LHCN-M2 (cell line): ENCODE results near the gene XYLB. TPM values are rescaled to one million over a fixed set of nuclear protein-coding genes. Genes with fewer than 3 reads are reported as not detected.
A peak's percentile ranks its signal among the peaks of the same experiment; 100 is the strongest.
"Not testable (repeated sequence)": the region's sequence is repeated elsewhere in the genome, so short reads cannot be mapped to it uniquely, and the experiment has no call there.

ENCODE experiments used
- DNase-seq: peaks from one replicate; pipeline ENCODE4 v3.0.0-alpha.2; 2012; ENCODE audit warnings: low read depth
- total RNA-seq: library from RNA; depleted of rRNA; stranded (reverse); fragments of >200 nt; gene quantifications from 2 replicates; pipeline ENCODE4 v1.2.3, GENCODE V29; 2014

The XYLB gene
- total RNA-seq, 1 experiment from 2014 or later = 3.0 TPM

DNA sequence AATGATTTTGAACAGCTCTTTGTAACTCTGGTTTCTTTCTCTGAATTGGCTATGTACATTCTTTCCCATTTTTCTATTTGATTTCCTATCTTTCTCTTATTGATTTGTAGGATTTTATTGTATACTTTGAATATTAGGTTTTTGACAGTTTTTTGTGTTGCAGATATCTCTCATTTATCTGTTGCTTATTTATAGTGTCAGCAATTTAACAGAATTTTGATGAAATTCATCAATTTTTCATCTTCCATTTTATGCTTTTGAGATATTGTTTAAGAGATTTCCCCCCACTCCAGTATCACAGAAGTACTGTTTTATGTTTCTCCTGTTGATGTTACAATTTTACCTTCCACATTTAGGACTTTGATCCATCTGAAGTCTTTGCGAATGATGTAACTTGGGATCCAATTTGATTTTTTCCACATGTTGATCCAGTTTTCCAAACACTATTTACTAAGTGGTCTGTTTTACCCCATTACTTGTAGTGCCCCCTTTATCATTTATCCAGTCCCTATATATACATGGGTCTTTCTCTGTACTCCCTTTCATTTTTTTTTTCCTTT, 46.1 kb downstream of the XYLB start:
- DNase-seq = no peak

- DNase-seq = no peak
These were observed 49.7 kb downstream of the XYLB start for GRCh38 chr3:38396239-38396638.

DNA sequence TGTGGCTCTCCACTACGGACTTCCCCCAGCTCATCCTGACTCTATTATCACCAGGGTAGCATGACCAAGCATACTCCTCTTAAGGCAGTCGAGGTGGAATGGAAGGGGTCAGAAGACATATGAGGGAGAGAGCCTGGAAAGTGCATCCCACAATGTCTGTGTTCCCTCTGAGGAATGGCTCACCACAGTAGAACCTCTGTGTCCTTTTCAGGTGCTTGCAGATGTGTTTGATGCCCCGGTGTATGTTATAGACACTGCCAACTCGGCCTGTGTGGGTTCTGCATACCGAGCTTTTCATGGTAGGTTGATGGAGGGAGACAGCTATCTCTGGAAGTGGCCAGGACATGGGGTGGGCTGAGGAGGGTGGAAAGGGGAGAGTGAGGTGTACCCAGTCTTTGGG, 50.3 kb downstream of the XYLB start:
- DNase-seq = no peak

GRCh38 chr3:38397320-38397719, 50.7 kb downstream of the XYLB start:
- peak; percentile 27 for DNase-seq

- no peak for DNase-seq
These were observed 54.8 kb downstream of the XYLB start for GRCh38 chr3:38401246-38401962.

- peak; percentile 74 for DNase-seq
These were observed 57.7 kb downstream of the XYLB start for GRCh38 chr3:38404286-38404685.

DNA sequence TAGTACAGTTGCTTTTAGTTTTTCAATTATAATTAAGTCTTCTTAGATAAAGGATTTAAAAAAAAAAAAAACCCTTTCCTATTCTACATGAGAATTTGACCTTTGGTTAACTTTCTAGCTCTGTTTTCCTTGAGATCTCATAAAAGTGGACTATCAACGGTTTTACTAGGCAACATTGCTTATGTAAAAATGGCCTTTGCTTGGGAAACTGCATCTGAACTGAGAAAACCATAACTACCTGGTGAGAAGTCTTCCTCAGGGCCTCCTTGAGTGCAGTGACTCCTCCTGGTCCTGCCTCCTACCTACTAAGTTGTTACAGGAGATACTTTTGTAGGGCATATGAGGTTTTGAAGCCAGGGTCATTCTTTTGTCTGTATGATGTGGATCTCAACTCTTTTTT, 65.0 kb downstream of the XYLB start:
- no peak for DNase-seq

DNA sequence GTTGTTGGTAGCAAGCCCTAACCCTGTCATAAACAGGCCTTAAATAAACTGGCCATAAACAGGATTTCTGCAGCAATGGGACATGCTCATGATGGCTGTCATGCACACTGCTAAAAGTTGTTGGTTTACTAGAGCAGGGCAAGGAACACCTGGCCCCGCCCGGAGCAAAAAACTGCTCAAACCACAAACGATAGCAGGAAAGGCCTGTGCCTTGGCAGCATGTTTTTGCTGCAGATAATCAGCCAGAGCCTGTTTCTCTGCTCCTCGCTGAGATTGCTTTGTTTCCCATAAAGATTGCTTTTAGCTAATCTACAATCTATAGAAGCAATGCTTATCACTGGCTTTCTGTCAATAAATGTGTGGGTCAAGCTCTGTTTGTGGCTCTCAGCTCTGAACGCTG, 74.2 kb downstream of the XYLB start:
- not testable (repeated sequence) for DNase-seq

DNA sequence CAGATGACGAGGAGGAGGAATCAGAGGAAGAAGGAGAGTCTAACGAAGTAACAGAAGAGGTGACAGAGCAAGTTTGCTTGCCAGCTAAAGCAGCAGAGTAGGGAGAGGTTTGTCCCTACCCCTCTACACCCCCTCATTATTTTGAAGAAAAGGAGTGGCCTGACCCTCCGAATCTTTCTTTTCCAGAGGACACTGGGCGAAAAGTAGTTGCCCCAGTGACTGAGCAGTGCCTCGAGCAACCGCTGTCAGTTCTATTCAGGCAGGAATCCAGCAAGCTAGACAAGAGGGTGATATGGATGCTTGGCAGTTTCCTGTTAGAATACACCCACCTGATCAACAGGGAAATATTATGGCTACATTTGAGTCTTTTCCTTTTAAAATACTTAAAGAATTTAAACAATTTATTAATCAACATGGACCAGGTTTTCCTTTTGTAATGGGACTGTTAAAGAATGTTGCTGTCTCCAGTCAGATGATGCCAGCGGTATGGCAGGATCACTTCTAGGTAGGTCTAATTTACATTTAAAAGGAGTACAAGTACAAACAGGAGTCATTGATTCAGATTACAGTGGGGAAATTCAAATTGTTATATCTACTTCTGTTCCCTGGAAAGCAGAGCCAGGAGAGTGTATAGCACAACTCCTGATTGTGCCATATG, 75.2 kb downstream of the XYLB start:
- DNase-seq = no peak

DNA sequence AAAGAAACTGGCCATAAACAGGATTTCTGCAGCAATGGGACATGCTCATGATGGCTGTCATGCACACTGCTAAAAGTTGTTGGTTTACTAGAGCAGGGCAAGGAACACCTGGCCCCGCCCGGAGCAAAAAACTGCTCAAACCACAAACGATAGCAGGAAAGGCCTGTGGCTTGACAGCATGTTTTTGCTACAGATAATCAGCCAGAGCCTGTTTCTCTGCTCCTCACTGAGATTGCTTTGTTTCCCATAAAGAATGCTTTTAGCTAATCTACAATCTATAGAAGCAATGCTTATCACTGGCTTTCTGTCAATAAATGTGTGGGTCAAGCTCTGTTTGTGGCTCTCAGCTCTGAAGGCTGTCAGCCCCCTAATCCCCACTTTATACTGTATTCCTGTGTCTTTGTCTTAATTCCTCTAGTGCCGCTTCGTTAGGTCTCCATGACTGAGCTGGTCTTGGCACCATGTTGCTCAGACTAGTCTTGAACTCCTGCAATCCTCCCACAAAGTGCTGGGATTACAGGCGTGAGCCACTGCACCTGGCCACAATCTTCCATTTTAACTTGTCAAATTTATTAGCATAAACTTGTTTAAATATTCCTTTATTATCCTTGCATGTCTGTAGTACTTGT, 80.3 kb downstream of the XYLB start:
- not testable (repeated sequence) for DNase-seq

- not testable (repeated sequence) for DNase-seq
These were observed 86.5 kb downstream of the XYLB start for GRCh38 chr3:38432871-38433658.

DNA sequence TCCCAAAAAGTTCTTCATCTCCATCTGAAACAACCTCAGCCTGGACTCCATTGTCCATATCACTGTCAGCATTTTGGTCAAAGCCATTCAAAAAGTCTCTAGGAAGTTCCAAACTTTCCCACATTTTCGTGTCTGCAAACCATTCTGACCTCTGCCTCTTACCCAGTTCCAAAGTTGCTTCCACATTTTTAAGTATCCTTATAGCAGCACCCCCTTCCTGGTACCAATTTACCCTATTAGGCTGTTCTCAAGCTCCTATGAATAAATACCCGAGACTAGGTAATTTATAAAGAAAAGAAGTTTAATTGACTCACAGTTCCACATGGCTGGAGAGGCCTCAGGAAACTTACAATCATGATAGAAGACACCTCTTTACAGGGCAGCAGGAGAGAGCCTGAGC, 87.1 kb downstream of the XYLB start:
- DNase-seq = not testable (repeated sequence)

DNA sequence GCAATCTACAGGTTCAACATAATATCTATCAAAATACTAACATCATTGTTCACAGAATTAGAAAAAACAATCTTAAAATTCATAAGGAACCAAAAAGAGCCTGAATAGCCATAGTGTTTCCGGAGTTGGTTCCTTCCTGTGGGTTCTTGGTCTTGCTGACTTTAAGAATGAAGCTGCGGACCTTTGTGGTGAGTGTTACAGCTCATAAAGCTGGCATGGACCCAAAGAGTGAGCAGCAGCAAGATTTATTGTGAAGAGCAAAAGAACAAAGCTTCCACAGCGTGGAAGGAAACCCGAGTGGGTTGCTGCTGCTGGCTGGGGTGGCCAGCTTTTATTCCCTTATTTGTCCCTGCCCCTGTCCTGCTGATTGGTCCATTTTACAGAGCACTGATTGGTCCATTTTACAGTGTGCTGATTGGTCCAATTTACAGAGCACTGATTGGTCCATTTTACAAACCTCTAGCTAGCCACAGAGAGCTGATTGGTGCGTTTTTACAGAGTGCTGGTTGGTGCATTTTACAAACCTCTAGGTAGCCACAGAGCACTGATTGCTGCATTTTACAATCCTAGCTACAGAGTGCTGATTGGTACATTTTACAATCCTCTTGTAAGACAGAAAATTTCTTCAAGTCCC, 92.0 kb downstream of the XYLB start:
- DNase-seq = peak; percentile 56

DNA sequence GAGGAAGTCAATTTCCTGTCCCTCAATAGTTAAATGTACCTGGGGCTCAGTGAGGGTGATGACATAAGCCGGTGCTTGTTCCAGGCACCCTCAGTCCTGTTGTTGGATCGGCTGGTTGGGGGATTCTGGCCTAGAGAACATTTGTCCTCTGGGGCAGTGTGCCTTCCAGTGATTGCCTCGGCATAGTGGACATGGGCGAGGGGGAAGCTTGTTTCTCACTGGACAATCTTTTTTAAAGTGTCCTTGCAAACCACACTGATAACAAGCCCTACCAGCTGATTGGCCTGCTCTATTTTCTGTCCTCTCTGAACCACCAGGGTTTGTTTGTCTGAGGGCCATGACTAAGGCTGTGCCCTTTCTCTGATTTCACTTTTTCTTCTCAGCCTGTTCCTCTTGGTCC, 96.6 kb downstream of the XYLB start:
- not testable (repeated sequence) for DNase-seq

DNA sequence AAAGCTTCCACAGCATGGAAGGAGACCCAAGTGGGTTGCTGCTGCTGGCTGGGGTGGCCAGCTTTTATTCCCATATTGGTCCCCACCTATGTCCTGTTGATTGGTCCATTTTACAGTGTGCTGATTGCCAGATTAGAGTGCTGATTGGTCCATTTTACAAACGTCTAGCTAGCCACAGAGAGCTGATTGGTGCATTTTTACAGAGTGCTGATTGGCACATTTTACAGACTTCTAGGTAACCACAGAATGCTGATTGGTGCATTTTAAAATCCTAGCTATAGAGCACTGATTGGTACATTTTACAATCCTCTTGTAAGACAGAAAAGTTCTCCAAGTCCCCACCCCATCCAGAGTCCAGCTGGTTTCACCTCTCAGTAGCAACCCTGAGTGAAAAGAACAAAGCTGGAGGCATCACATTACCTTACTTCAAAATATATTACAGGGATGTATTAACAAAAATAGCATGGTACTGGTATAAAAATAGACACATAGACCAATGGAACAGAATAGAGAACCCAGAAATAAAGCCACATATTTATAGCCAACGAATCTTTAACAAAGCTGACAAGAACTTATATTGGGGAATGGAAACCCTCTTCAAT, 99.6 kb downstream of the XYLB start:
- no peak for DNase-seq

- no peak for DNase-seq
These were observed 100.2 kb downstream of the XYLB start for GRCh38 chr3:38446812-38447211.

GRCh38 chr3:38450853-38451252, 104.3 kb downstream of the XYLB start:
- no peak for DNase-seq

- peak; percentile 66 for DNase-seq
These were observed 106.7 kb downstream of the XYLB start, which contains the start of gene ACVR2B for GRCh38 chr3:38453075-38453912. TSS of gene ACVR2B (plus strand) at chr3:38453890. CDS start at chr3:38454323, 433 bp downstream.

DNA sequence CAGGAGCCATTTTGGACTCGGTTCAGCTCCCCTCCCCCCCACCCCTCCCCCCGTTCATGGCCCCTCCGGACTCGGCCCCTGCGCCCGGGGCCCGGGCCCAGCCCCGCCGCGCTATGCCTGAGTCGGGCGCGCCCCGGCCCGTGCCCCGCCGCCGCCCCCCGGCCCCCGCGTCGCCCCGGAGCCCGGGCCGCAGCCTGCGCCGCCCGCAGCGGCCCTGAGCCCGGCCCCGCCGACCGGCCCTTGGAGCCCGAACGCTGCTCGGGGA, 107.3 kb downstream of the XYLB start:
- DNase-seq = no peak
